D721Med (cell line): Measurements from ENCODE around the gene ADCY4.

Experiments used
- DNase-seq: peaks from one replicate; pipeline ENCODE4 v3.0.0; 2011; ENCODE audit warnings: low spot score; ENCODE audit not compliant: insufficient read length
- FAIRE-seq: peaks from 2 replicates; lab custom pipeline; 2011; peaks lifted over from hg19 to GRCh38; lab: Jason Lieb, UNC
- CTCF ChIP-seq: IDR thresholded peaks from 2 replicates; pipeline ENCODE4 v1.5.1; 2012; ENCODE audit warnings: mild to moderate bottlenecking, control low read depth; ENCODE audit not compliant: insufficient read depth; ENCODE audit errors: missing control alignments

The ADCY4 gene

GRCh38 chr14:24334431-24335291 is at the start of gene ADCY4:
Gene ADCY4, minus strand, starts transcription at chr14:24335071. Its CDS starts 419 bp downstream, at chr14:24334652.
- no peak for DNase-seq
- FAIRE-seq = no peak

GRCh38 chr14:24384169-24384568 is 49.3 kb upstream of the ADCY4 start:
- FAIRE-seq (no peak), DNase-seq (no peak)
- TF ChIP-seq CTCF = no peak

More at GRCh38 chr14:24334431-24335291, at the start of gene ADCY4:
- TF ChIP-seq CTCF = no peak

- FAIRE-seq = no peak
- TF ChIP-seq CTCF = no peak
- DNase-seq = no peak
Measured at GRCh38 chr14:24382064-24382371, 47.1 kb upstream of the ADCY4 start.

- no peak for TF ChIP-seq CTCF
- DNase-seq (no peak), FAIRE-seq (no peak)
Measured at GRCh38 chr14:24381363-24382063, 46.6 kb upstream of the ADCY4 start.

- DNase-seq (no peak), FAIRE-seq (no peak)
- TF ChIP-seq CTCF = no peak
Measured at GRCh38 chr14:24379907-24380730, 45.2 kb upstream of the ADCY4 start.

GRCh38 chr14:24378981-24379906 is 44.4 kb upstream of the ADCY4 start:
- no peak for TF ChIP-seq CTCF
- DNase-seq (no peak), FAIRE-seq (no peak)
